Measurements from ENCODE around the gene NETO2. TPM values are rescaled to one million over a fixed set of nuclear protein-coding genes. Genes with fewer than 3 reads are reported as not detected.

NETO2 gene
- total and polyA plus RNA-seq, 2 of the 13 experiments (the other 11 are each of a cell fraction or from before 2014, with no cell fraction given): 8.2 to 13.5 TPM

DNA sequence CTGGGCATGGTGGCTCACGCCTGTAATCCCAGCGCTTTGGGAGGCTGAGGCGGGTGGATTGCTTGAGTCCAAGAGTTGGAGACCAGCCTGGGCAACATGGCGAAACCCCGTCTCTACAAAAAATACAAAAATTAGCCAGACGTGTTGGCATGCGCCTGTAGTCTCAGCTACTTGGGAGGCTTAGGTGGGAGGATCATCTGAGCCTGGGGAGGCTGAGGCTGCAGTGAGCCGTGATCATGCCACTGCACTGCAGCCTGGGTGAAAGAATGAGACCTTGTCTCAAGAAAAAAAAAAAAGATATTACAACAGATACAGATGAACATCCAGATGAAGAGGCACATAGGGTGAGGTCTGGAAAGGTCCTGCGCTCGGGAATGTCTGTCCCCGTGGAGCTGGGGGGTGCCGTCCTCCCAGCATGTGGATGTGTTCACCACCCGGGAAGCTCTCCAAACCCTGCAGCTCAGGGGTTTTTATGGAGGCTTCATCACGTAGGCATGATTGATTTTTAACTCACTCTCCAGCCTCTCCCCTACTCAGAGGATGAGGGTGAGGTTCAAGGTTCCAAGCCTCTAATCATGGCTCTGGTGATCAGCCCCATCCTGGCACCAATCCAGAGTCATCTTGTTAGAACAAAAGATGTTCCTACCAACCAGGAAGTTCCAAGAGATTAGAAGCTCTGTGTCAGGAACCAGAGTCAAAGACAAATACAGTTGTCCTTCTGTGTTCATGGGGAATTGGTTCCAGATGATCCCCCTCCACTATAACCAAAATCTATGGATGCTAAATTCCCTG is 85.3 kb downstream of the NETO2 start (continued):
- TF ChIP-seq PAWR (CRISPR knock-in tag; IDR thresholded peaks at IDR 0.05; ENCODE audit: borderline replicate concordance) (no peak), ZNF484 (CRISPR knock-in tag; IDR thresholded peaks at IDR 0.05; ENCODE audit: borderline replicate concordance, low read depth) (no peak), MAZ (IDR thresholded peaks at IDR 0.05; ENCODE audit: borderline replicate concordance, low read depth, low read length) (no peak), MAZ (CRISPR knock-in tag; IDR thresholded peaks at IDR 0.05; ENCODE audit: low read depth) (no peak), ZNF644 (CRISPR knock-in tag; IDR thresholded peaks at IDR 0.05; ENCODE audit: low read depth) (peak; percentile 88), SNAI1 (CRISPR knock-in tag; IDR thresholded peaks at IDR 0.05; ENCODE audit: borderline replicate concordance) (no peak), NFIC (IDR thresholded peaks at IDR 0.05; ENCODE audit: low read length) (peak; percentile 79), NFIB (CRISPR knock-in tag; IDR thresholded peaks at IDR 0.05; ENCODE audit: borderline replicate concordance) (no peak), MBD4 (IDR thresholded peaks at IDR 0.05; ENCODE audit: borderline replicate concordance, low read length) (no peak), BRD4 (CRISPR knock-in tag; IDR thresholded peaks at IDR 0.05) (0 out of 2 replicates have a peak, but pooled peaks have one; percentile 6), ZNF780A (CRISPR knock-in tag; IDR thresholded peaks at IDR 0.05) (no peak), ZSCAN12 (CRISPR knock-in tag; IDR thresholded peaks at IDR 0.05) (peak; percentile 80; the same call in 1 of the 2 replicates), CAMTA2 (CRISPR knock-in tag; IDR thresholded peaks at IDR 0.05; ENCODE audit: borderline replicate concordance) (no peak), RXRB (CRISPR knock-in tag; IDR thresholded peaks at IDR 0.05; ENCODE audit: borderline replicate concordance) (peak; percentile 93), ETV5 (CRISPR knock-in tag; IDR thresholded peaks at IDR 0.05; ENCODE audit: borderline replicate concordance) (peak; percentile 83; the same call in 1 of the 2 replicates), KAT7 (CRISPR knock-in tag; IDR thresholded peaks at IDR 0.05; ENCODE audit: borderline replicate concordance) (no peak)
- TF ChIP-seq, protein P1, sequence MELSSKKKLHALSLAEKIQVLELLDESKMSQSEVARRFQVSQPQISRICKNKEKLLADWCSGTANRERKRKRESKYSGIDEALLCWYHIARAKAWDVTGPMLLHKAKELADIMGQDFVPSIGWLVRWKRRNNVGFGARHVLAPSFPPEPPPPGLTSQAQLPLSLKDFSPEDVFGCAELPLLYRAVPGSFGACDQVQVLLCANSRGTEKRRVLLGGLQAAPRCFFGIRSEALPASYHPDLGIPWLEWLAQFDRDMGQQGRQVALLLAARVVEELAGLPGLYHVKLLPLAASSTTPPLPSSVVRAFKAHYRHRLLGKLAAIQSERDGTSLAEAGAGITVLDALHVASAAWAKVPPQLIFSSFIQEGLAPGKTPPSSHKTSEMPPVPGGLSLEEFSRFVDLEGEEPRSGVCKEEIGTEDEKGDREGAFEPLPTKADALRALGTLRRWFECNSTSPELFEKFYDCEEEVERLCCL (CRISPR knock-in tag; IDR thresholded peaks at IDR 0.05; ENCODE audit: borderline replicate concordance): no peak
- TF ChIP-seq, protein P2, sequence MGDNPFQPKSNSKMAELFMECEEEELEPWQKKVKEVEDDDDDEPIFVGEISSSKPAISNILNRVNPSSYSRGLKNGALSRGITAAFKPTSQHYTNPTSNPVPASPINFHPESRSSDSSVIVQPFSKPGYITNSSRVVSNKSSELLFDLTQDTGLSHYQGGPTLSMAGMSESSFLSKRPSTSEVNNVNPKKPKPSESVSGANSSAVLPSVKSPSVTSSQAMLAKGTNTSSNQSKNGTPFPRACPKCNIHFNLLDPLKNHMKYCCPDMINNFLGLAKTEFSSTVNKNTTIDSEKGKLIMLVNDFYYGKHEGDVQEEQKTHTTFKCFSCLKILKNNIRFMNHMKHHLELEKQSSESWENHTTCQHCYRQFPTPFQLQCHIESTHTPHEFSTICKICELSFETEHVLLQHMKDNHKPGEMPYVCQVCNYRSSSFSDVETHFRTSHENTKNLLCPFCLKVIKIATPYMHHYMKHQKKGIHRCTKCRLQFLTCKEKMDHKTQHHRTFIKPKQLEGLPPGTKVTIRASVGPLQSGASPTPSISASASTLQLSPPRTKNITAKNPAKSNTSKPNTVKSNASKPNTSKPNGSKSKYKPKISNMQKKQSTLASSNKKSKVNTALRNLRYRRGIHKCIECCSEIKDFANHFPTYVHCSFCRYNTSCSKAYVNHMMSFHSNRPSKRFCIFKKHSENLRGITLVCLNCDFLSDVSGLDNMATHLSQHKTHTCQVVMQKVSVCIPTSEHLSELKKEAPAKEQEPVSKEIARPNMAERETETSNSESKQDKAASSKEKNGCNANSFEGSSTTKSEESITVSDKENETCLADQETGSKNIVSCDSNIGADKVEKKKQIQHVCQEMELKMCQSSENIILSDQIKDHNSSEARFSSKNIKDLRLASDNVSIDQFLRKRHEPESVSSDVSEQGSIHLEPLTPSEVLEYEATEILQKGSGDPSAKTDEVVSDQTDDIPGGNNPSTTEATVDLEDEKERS (CRISPR knock-in tag; IDR thresholded peaks at IDR 0.05): peak; percentile 98; the same call in 1 of the 2 replicates
- TF ChIP-seq, protein P3, sequence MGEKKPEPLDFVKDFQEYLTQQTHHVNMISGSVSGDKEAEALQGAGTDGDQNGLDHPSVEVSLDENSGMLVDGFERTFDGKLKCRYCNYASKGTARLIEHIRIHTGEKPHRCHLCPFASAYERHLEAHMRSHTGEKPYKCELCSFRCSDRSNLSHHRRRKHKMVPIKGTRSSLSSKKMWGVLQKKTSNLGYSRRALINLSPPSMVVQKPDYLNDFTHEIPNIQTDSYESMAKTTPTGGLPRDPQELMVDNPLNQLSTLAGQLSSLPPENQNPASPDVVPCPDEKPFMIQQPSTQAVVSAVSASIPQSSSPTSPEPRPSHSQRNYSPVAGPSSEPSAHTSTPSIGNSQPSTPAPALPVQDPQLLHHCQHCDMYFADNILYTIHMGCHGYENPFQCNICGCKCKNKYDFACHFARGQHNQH (CRISPR knock-in tag; IDR thresholded peaks at IDR 0.05): peak; percentile 70; the same call in 1 of the 2 replicates
- TF ChIP-seq, protein P4, sequence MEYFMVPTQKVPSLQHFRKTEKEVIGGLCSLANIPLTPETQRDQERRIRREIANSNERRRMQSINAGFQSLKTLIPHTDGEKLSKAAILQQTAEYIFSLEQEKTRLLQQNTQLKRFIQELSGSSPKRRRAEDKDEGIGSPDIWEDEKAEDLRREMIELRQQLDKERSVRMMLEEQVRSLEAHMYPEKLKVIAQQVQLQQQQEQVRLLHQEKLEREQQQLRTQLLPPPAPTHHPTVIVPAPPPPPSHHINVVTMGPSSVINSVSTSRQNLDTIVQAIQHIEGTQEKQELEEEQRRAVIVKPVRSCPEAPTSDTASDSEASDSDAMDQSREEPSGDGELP (IDR thresholded peaks at IDR 0.05; ENCODE audit: borderline replicate concordance, low read depth): peak; percentile 12; the same call in 1 of the 2 replicates
- TF ChIP-seq, protein P5, sequence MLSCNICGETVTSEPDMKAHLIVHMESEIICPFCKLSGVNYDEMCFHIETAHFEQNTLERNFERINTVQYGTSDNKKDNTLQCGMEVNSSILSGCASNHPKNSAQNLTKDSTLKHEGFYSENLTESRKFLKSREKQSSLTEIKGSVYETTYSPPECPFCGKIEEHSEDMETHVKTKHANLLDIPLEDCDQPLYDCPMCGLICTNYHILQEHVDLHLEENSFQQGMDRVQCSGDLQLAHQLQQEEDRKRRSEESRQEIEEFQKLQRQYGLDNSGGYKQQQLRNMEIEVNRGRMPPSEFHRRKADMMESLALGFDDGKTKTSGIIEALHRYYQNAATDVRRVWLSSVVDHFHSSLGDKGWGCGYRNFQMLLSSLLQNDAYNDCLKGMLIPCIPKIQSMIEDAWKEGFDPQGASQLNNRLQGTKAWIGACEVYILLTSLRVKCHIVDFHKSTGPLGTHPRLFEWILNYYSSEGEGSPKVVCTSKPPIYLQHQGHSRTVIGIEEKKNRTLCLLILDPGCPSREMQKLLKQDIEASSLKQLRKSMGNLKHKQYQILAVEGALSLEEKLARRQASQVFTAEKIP (CRISPR knock-in tag; IDR thresholded peaks at IDR 0.05; ENCODE audit: borderline replicate concordance): no peak

All from HepG2 (cell line).